WTC11 (cell line): ENCODE measurements around the gene RGS9. TPM values are rescaled to one million over a fixed set of nuclear protein-coding genes. Genes with fewer than 3 reads are reported as not detected.

ENCODE experiments used
- ATAC-seq: fragments of 200-7000 bp; cut with Tn5 transposase; 2 replicates; pipeline ENCODE4 v1.10.0; 2021; ENCODE audit warnings: mild to moderate bottlenecking, moderate library complexity
- CTCF ChIA-PET: fragments of 300-600 bp; sonication (Branson Sonifier 250); formaldehyde crosslinking; loops from one replicate; lab custom pipeline; 2021; ENCODE audit warnings: antibody characterized with exemption; lab: Charles Lee
- POLR2A ChIA-PET: fragments of 350-600 bp; sonication (Branson Sonifier 250); formaldehyde crosslinking; loops from one replicate; lab custom pipeline; 2021; ENCODE audit warnings: antibody characterized with exemption; lab: Charles Lee
- DNase-seq: peaks from one replicate; pipeline ENCODE4 v3.0.0; 2021; ENCODE audit warnings: low spot score
- H3K27ac Mint-ChIP-seq: 2 replicates; pipeline ENCODE4 v1.8.0; 2021; ENCODE audit warnings: mixed read lengths
- H3K27me3 Mint-ChIP-seq: 2 replicates; pipeline ENCODE4 v1.8.0; 2021; ENCODE audit warnings: low read depth, mild to moderate bottlenecking, moderate library complexity, mixed read lengths
- H3K36me3 Mint-ChIP-seq: 2 replicates; pipeline ENCODE4 v1.8.0; 2021; ENCODE audit warnings: mixed read lengths
- H3K4me1 Mint-ChIP-seq: 2 replicates; pipeline ENCODE4 v1.8.0; 2022; ENCODE audit warnings: mixed read lengths
- H3K4me3 Mint-ChIP-seq: 2 replicates; pipeline ENCODE4 v1.8.0; 2021; ENCODE audit warnings: mild to moderate bottlenecking, moderate library complexity, mixed read lengths
- H3K9me3 Mint-ChIP-seq: 2 replicates; pipeline ENCODE4 v1.8.0; 2021; ENCODE audit warnings: mixed read lengths
- ATF1 ChIP-seq: sonication (generic); formaldehyde crosslinking; IDR thresholded peaks from 2 replicates; pipeline ENCODE4 v1.8.1; 2023; ENCODE audit warnings: mild to moderate bottlenecking, moderate library complexity, missing genetic modification reagents
- CBFB ChIP-seq: sonication (generic); formaldehyde crosslinking; IDR thresholded peaks from 2 replicates; pipeline ENCODE4 v1.8.1; 2022; ENCODE audit warnings: mild to moderate bottlenecking, low read depth, missing genetic modification reagents
- FOXJ3 ChIP-seq: sonication (generic); formaldehyde crosslinking; IDR thresholded peaks from 2 replicates; pipeline ENCODE4 v1.9.0; 2021; ENCODE audit warnings: missing genetic modification reagents, mild to moderate bottlenecking, borderline replicate concordance
- FOXK1 ChIP-seq: sonication (generic); formaldehyde crosslinking; IDR thresholded peaks from 2 replicates; pipeline ENCODE4 v1.8.0; 2022; ENCODE audit warnings: mild to moderate bottlenecking, moderate library complexity, missing genetic modification reagents
- HMGA2 ChIP-seq: fragments of 250-450 bp; sonication (Bioruptor Pico); IDR thresholded peaks from 2 replicates; pipeline ENCODE4 v1.4.0; 2021; ENCODE audit warnings: mild to moderate bottlenecking, moderate library complexity
- JAZF1 ChIP-seq: fragments of 250-450 bp; sonication (Bioruptor Pico); IDR thresholded peaks from 2 replicates; pipeline ENCODE4 v1.9.0; 2021; ENCODE audit warnings: moderate library complexity, mild to moderate bottlenecking, inconsistent platforms
- JUN ChIP-seq: sonication (generic); formaldehyde crosslinking; IDR thresholded peaks from 2 replicates; pipeline ENCODE4 v1.8.0; 2023; ENCODE audit warnings: mild to moderate bottlenecking, missing genetic modification reagents
- KAT7 ChIP-seq: sonication (generic); formaldehyde crosslinking; IDR thresholded peaks from 2 replicates; pipeline ENCODE4 v1.8.1; 2023; ENCODE audit warnings: missing genetic modification reagents, mild to moderate bottlenecking, borderline replicate concordance
- MYBL2 ChIP-seq: sonication (generic); formaldehyde crosslinking; IDR thresholded peaks from 2 replicates; pipeline ENCODE4 v1.8.1; 2023; ENCODE audit warnings: mild to moderate bottlenecking, moderate library complexity, missing genetic modification reagents
- OVOL2 ChIP-seq: fragments of 250-450 bp; sonication (Bioruptor Pico); IDR thresholded peaks from 2 replicates; pipeline ENCODE4 v1.9.0; 2021; ENCODE audit warnings: mild to moderate bottlenecking, borderline replicate concordance
- RORB ChIP-seq: fragments of 250-450 bp; sonication (Bioruptor Pico); IDR thresholded peaks from 2 replicates; pipeline ENCODE4 v1.9.0; 2021; ENCODE audit warnings: mild to moderate bottlenecking
- SOX15 ChIP-seq: fragments of 250-450 bp; sonication (Bioruptor Pico); IDR thresholded peaks from 2 replicates; pipeline ENCODE4 v1.9.0; 2021; ENCODE audit warnings: mild to moderate bottlenecking
- TEAD1 ChIP-seq: sonication (generic); formaldehyde crosslinking; IDR thresholded peaks from 2 replicates; pipeline ENCODE4 v1.8.0; 2022; ENCODE audit warnings: mild to moderate bottlenecking, missing genetic modification reagents
- ZNF121 ChIP-seq: sonication (generic); formaldehyde crosslinking; IDR thresholded peaks from 2 replicates; pipeline ENCODE4 v1.8.0; 2023; ENCODE audit warnings: missing genetic modification reagents
- ZNF396 ChIP-seq: fragments of 250-450 bp; sonication (Bioruptor Pico); IDR thresholded peaks from 2 replicates; pipeline ENCODE4 v1.8.0; 2021; ENCODE audit warnings: mild to moderate bottlenecking, moderate library complexity, borderline replicate concordance
- total RNA-seq: library from RNA; stranded (reverse); gene quantifications from 3 replicates; pipeline ENCODE4 v1.2.3, GENCODE V29; 2021
- TF ChIP-seq, protein P1 (sequence below): fragments of 250-450 bp; sonication (Bioruptor Pico); conservative IDR thresholded peaks from 2 replicates; pipeline ENCODE4 v1.9.0; 2021; ENCODE audit warnings: mild to moderate bottlenecking
- TF ChIP-seq, protein P2 (sequence below): sonication (generic); formaldehyde crosslinking; IDR thresholded peaks from 2 replicates; pipeline ENCODE4 v1.8.0; 2022; ENCODE audit warnings: mild to moderate bottlenecking, missing genetic modification reagents
- TF ChIP-seq, protein P3 (sequence below): sonication (generic); formaldehyde crosslinking; IDR thresholded peaks from 2 replicates; pipeline ENCODE4 v1.8.0; 2023; ENCODE audit warnings: missing genetic modification reagents, mild to moderate bottlenecking, borderline replicate concordance
- TF ChIP-seq, protein P4 (sequence below): fragments of 250-450 bp; sonication (Bioruptor Pico); IDR thresholded peaks from 2 replicates; pipeline ENCODE4 v1.9.0; 2021; ENCODE audit warnings: mild to moderate bottlenecking
- TF ChIP-seq, protein P5 (sequence below): fragments of 250-450 bp; sonication (Bioruptor Pico); IDR thresholded peaks from 2 replicates; pipeline ENCODE4 v1.9.0; 2021; ENCODE audit warnings: moderate library complexity, mild to moderate bottlenecking, inconsistent platforms, borderline replicate concordance
- TF ChIP-seq, protein P6 (sequence below): fragments of 250-450 bp; sonication (Bioruptor Pico); IDR thresholded peaks from 2 replicates; pipeline ENCODE4 v1.9.0; 2021; ENCODE audit warnings: mild to moderate bottlenecking, borderline replicate concordance

The RGS9 gene
- total RNA-seq, 1 experiment from 2014 or later, result 11.3 TPM

DNA sequence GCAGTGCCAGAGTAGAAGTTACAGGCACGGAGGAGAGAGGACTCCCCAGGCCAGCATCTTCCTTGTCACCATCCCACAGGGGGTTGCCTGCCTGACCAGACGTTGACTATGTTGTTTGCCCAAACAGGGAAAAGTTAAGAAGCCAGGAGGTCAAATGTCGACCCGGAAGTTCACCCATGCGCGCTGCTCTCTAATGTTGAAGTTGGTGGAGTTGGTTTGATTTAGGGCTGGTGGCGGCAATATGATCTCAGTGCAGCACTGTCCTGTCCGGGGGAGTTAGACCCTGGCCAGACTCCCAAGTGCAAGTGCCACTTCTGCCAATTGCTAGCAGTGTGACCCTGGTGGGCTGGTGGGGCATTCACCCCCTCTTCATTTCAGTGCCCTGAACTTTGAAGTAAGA lies 30.4 kb downstream of the RGS9 start:
- POLR2A ChIA-PET, result no interaction called here
- H3K9me3 Mint-ChIP-seq, result no peaks in the 10 kb centered on the region
- no peak overlapping the region for H3K4me3 Mint-ChIP-seq
- CTCF ChIA-PET, result no interaction called here
- no peaks in the 10 kb centered on the region for H3K4me1 Mint-ChIP-seq
- no peaks in the 10 kb centered on the region for H3K36me3 Mint-ChIP-seq
- H3K27ac Mint-ChIP-seq, result no peak overlapping the region
- ATAC-seq, result no peak
- TF ChIP-seq RORB (no peak), HMGA2 (CRISPR knock-in tag) (no peak), ATF1 (CRISPR knock-in tag) (no peak), SOX15 (CRISPR knock-in tag) (no peak), JAZF1 (CRISPR knock-in tag) (no peak)
- TF ChIP-seq, protein P1, sequence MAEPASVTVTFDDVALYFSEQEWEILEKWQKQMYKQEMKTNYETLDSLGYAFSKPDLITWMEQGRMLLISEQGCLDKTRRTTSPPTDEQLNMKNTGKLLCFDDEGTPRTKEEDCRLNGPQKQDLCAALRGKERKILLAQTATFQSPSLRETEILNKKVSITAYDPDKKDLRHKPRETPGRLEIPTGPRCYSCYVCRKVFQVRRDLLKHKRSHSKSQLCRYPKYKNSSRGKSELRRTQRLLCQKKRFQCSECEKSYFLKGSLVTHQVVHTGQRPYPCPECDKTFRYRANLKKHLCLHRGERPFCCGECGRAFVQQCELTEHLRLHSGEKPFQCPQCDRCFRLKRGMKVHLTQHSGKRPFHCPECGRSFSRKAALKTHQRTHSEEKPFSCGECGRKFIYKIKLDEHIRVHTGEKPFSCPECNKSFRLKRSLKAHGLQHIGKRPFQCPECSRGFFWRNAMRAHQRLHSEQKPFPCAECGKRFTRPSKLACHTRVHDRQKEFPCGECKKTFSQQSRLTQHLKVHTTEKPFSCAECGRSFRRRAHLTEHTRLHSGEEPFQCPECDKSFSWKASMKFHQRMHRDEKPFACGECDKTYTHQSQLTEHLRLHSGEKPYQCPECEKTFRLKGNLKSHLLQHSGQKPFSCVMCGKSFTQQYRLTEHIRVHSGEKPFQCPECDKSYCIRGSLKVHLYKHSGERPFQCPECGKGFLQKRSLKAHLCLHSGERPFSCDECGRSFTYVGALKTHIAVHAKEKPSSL (CRISPR knock-in tag), result no peak
- no peaks in the 10 kb centered on the region; the same call in 1 of the 2 replicates for H3K27me3 Mint-ChIP-seq
- DNase-seq, result no peak

DNA sequence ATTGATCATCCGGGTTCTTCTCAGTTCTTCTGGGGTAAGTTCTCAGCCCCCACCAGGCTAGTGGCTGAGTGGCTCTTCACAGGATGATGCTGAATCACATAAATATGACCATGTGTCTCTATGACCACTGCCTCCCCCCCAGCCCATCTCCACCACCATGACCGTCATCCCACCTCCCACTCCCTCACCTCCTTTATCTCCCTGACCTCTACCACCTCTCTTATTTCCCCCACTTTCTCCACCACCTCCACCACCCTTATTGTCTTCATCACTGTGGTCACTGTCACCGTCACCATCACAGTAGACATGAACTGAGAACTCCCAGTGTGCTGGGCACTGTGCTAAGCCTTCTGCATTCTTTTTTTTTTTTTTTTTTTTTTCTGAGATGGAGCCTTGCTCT lies 32.5 kb downstream of the RGS9 start:
- no peak for ATAC-seq
- no peaks in the 10 kb centered on the region for H3K36me3 Mint-ChIP-seq
- H3K4me3 Mint-ChIP-seq, result no peak overlapping the region
- peaks cover 6% of the 10 kb centered on the region; the same call in 1 of the 2 replicates for H3K4me1 Mint-ChIP-seq
- CTCF ChIA-PET, result no interaction called here
- no peak for DNase-seq
- H3K9me3 Mint-ChIP-seq, result no peaks in the 10 kb centered on the region
- no peak overlapping the region for H3K27ac Mint-ChIP-seq
- POLR2A ChIA-PET, result no interaction called here
- H3K27me3 Mint-ChIP-seq, result no peaks in the 10 kb centered on the region; the same call in 1 of the 2 replicates
- no peak for TF ChIP-seq ZNF121 (CRISPR knock-in tag)
- TF ChIP-seq, protein P2, sequence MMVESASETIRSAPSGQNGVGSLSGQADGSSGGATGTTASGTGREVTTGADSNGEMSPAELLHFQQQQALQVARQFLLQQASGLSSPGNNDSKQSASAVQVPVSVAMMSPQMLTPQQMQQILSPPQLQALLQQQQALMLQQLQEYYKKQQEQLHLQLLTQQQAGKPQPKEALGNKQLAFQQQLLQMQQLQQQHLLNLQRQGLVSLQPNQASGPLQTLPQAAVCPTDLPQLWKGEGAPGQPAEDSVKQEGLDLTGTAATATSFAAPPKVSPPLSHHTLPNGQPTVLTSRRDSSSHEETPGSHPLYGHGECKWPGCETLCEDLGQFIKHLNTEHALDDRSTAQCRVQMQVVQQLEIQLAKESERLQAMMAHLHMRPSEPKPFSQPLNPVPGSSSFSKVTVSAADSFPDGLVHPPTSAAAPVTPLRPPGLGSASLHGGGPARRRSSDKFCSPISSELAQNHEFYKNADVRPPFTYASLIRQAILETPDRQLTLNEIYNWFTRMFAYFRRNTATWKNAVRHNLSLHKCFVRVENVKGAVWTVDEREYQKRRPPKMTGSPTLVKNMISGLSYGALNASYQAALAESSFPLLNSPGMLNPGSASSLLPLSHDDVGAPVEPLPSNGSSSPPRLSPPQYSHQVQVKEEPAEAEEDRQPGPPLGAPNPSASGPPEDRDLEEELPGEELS (CRISPR knock-in tag), result no peak
- no peak for TF ChIP-seq ZNF396 (CRISPR knock-in tag)
- TF ChIP-seq JUN, result no peak
- TF ChIP-seq, protein P3, sequence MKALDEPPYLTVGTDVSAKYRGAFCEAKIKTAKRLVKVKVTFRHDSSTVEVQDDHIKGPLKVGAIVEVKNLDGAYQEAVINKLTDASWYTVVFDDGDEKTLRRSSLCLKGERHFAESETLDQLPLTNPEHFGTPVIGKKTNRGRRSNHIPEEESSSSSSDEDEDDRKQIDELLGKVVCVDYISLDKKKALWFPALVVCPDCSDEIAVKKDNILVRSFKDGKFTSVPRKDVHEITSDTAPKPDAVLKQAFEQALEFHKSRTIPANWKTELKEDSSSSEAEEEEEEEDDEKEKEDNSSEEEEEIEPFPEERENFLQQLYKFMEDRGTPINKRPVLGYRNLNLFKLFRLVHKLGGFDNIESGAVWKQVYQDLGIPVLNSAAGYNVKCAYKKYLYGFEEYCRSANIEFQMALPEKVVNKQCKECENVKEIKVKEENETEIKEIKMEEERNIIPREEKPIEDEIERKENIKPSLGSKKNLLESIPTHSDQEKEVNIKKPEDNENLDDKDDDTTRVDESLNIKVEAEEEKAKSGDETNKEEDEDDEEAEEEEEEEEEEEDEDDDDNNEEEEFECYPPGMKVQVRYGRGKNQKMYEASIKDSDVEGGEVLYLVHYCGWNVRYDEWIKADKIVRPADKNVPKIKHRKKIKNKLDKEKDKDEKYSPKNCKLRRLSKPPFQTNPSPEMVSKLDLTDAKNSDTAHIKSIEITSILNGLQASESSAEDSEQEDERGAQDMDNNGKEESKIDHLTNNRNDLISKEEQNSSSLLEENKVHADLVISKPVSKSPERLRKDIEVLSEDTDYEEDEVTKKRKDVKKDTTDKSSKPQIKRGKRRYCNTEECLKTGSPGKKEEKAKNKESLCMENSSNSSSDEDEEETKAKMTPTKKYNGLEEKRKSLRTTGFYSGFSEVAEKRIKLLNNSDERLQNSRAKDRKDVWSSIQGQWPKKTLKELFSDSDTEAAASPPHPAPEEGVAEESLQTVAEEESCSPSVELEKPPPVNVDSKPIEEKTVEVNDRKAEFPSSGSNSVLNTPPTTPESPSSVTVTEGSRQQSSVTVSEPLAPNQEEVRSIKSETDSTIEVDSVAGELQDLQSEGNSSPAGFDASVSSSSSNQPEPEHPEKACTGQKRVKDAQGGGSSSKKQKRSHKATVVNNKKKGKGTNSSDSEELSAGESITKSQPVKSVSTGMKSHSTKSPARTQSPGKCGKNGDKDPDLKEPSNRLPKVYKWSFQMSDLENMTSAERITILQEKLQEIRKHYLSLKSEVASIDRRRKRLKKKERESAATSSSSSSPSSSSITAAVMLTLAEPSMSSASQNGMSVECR (CRISPR knock-in tag), result no peak
- no peak for TF ChIP-seq CBFB (CRISPR knock-in tag)
- no peak for TF ChIP-seq MYBL2 (CRISPR knock-in tag)
- TF ChIP-seq FOXJ3 (CRISPR knock-in tag), result no peak
- TF ChIP-seq OVOL2 (CRISPR knock-in tag), result no peak
- TF ChIP-seq, protein P4, sequence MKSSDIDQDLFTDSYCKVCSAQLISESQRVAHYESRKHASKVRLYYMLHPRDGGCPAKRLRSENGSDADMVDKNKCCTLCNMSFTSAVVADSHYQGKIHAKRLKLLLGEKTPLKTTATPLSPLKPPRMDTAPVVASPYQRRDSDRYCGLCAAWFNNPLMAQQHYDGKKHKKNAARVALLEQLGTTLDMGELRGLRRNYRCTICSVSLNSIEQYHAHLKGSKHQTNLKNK (CRISPR knock-in tag), result no peak
- TF ChIP-seq, protein P5, sequence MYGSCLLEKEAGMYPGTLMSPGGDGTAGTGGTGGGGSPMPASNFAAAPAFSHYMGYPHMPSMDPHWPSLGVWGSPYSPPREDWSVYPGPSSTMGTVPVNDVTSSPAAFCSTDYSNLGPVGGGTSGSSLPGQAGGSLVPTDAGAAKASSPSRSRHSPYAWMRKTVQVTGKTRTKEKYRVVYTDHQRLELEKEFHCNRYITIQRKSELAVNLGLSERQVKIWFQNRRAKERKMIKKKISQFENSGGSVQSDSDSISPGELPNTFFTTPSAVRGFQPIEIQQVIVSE, result no peak
- TF ChIP-seq FOXK1 (CRISPR knock-in tag), result no peak
- TF ChIP-seq JAZF1 (CRISPR knock-in tag), result no peak
- TF ChIP-seq TEAD1 (CRISPR knock-in tag), result no peak
- TF ChIP-seq KAT7 (CRISPR knock-in tag), result no peak
- TF ChIP-seq, protein P6, sequence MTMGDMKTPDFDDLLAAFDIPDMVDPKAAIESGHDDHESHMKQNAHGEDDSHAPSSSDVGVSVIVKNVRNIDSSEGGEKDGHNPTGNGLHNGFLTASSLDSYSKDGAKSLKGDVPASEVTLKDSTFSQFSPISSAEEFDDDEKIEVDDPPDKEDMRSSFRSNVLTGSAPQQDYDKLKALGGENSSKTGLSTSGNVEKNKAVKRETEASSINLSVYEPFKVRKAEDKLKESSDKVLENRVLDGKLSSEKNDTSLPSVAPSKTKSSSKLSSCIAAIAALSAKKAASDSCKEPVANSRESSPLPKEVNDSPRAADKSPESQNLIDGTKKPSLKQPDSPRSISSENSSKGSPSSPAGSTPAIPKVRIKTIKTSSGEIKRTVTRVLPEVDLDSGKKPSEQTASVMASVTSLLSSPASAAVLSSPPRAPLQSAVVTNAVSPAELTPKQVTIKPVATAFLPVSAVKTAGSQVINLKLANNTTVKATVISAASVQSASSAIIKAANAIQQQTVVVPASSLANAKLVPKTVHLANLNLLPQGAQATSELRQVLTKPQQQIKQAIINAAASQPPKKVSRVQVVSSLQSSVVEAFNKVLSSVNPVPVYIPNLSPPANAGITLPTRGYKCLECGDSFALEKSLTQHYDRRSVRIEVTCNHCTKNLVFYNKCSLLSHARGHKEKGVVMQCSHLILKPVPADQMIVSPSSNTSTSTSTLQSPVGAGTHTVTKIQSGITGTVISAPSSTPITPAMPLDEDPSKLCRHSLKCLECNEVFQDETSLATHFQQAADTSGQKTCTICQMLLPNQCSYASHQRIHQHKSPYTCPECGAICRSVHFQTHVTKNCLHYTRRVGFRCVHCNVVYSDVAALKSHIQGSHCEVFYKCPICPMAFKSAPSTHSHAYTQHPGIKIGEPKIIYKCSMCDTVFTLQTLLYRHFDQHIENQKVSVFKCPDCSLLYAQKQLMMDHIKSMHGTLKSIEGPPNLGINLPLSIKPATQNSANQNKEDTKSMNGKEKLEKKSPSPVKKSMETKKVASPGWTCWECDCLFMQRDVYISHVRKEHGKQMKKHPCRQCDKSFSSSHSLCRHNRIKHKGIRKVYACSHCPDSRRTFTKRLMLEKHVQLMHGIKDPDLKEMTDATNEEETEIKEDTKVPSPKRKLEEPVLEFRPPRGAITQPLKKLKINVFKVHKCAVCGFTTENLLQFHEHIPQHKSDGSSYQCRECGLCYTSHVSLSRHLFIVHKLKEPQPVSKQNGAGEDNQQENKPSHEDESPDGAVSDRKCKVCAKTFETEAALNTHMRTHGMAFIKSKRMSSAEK (CRISPR knock-in tag), result no peak
